ENCODE measurements around the gene IRF5. TPM values are rescaled to one million over a fixed set of nuclear protein-coding genes. Genes with fewer than 3 reads are reported as not detected.
A peak's percentile ranks its signal among the peaks of the same experiment; 100 is the strongest.

The IRF5 gene
- total and polyA plus RNA-seq, 2 donors (not counting 1 experiment from before 2014, with no cell fraction given) = 91.3 to 135 TPM

GRCh38 chr7:128934361-128935341 is 3.1 kb upstream of the IRF5 start:
- peak overlapping the region; percentile 32 for H3K9ac ChIP-seq (ENCODE audit: low read length)
- ATAC-seq (ENCODE audit: low read depth) = peak; percentile 53

More at GRCh38 chr7:128934361-128935341, 3.1 kb upstream of the IRF5 start:
- H3K4me3 Mint-ChIP-seq = peak overlapping the region; percentile 53
- Histone ChIP-seq H3K27ac (ENCODE audit: low read length in 2 of 2) (peak overlapping the region; percentile 52 to 62), H3K27me3 (replicated peaks in 1 of 4; ENCODE audit: control extremely low read depth in 1 of 4, control insufficient read depth in 3 of 4, insufficient read depth in 4 of 4, low read length in 3 of 4) (no peaks in the 10 kb centered on the region), H4K20me1 (ENCODE audit: control insufficient read depth, insufficient read depth, low read length, poor library complexity, severe bottlenecking) (no peaks in the 10 kb centered on the region), H3K4me1 (ENCODE audit: control insufficient read depth in 2 of 2, insufficient read depth in 2 of 2, low read length in 2 of 2) (peaks cover 42 to 53% of the 10 kb centered on the region in 2 donors), H3K4me3 (ENCODE audit: control extremely low read depth in 1 of 5, extremely low read depth in 1 of 5, insufficient read depth in 1 of 5, low read depth in 2 of 5, low read length in 4 of 5) (peak overlapping the region in 2 of 5 experiments; percentile 10 to 18), H3K79me2 (ENCODE audit: control insufficient read depth, insufficient read depth, low read length) (peaks cover 27% of the 10 kb centered on the region), H3K4me2 (replicated peaks; ENCODE audit: low read depth, low read length, poor library complexity, severe bottlenecking) (peak overlapping the region; percentile 78), H3K36me3 (replicated peaks in 1 of 2; ENCODE audit: control extremely low read depth in 1 of 2, control insufficient read depth in 1 of 2, extremely low read depth in 1 of 2, insufficient read depth in 2 of 2, low read length in 1 of 2) (no peaks in the 10 kb centered on the region), H2AFZ (ENCODE audit: insufficient read depth, low read depth, low read length, poor library complexity, severe bottlenecking) (peak overlapping the region; percentile 69), H3K9me3 (ENCODE audit: control extremely low read depth in 1 of 3, control insufficient read depth in 2 of 3, insufficient read depth in 1 of 3, low read length in 2 of 3) (no peaks in the 10 kb centered on the region)
- WGBS (ENCODE audit: insufficient coverage) = 72% methylated on average over 6 of the region's 14 CpGs
- peak overlapping the region; percentile 85 for H3K27ac Mint-ChIP-seq
- peak; percentile 76 for DNase-seq
- POLR2A ChIA-PET = no interaction called here
- peaks cover 50% of the 10 kb centered on the region for H3K4me1 Mint-ChIP-seq
- H3K27me3 Mint-ChIP-seq = no peaks in the 10 kb centered on the region
- intact Hi-C loops (cut with micrococcal nuclease) = no loop called here
- no peak for TF ChIP-seq EZH2 (IDR thresholded peaks at IDR 0.05; ENCODE audit: borderline replicate concordance, insufficient read depth, low read depth, low read length, poor library complexity, severe bottlenecking)
- TF ChIP-seq CTCF (IDR thresholded peaks at IDR 0.05) = no peak
- CTCF ChIA-PET = interaction anchor here (1.2 to 2.3 kb wide), 4 partner anchors 10 to 229 kb away, joined by 3 to 10 read pairs (median 6); no protein-coding TSS in a partner anchor
- no peaks in the 10 kb centered on the region for H3K9me3 Mint-ChIP-seq (ENCODE audit: insufficient read depth)

Measured in B cell (primary cell).